Right lung (tissue), 5 donors: ENCODE results near the gene AKAP9. TPM values are rescaled to one million over a fixed set of nuclear protein-coding genes. Genes with fewer than 3 reads are reported as not detected.
"Not testable (repeated sequence)": the region's sequence is repeated elsewhere in the genome, so short reads cannot be mapped to it uniquely, and the experiment has no call there.

Source experiments
- DNase-seq, 2 donors: peaks; one replicate each; pipeline ENCODE4 v3.0.0-alpha.2; 2013
- polyA plus RNA-seq, 5 donors: library from polyadenylated mRNA; unstranded; fragments of 120-200 nt; gene quantifications; one replicate each; pipeline versions ENCODE4 v1.2.1 to v1.2.3, GENCODE V29; 2013; ENCODE audit warnings: inconsistent platforms in 1 of 5, low replicate concordance in 1 of 5; ENCODE audit not compliant: insufficient read length in 5 of 5, insufficient read depth in 1 of 5

The AKAP9 gene
- polyA plus RNA-seq, 5 donors = 66.0 to 104 (median 88.3) TPM

- DNase-seq = no peak
Measured at GRCh38 chr7:92133133-92133736, 192.6 kb downstream of the AKAP9 start.

GRCh38 chr7:92133737-92134270 lies 193.1 kb downstream of the AKAP9 start:
- peak; percentile 75 to 77 for DNase-seq

- DNase-seq = peak; percentile 97 to 98
Measured at GRCh38 chr7:92134271-92135051, 193.8 kb downstream of the AKAP9 start, which contains the start of gene CYP51A1. CYP51A1 (minus strand) TSS chr7:92134477; CDS start chr7:92134364, 113 bp downstream.

GRCh38 chr7:92135052-92135889 lies 194.6 kb downstream of the AKAP9 start:
- peak; percentile 6 to 27 for DNase-seq

- no peak for DNase-seq
Measured at GRCh38 chr7:92137557-92137956, 196.9 kb downstream of the AKAP9 start.

GRCh38 chr7:92141161-92141560 lies 200.5 kb downstream of the AKAP9 start:
- no peak for DNase-seq

- not testable (repeated sequence) for DNase-seq
Measured at GRCh38 chr7:92142791-92143190, 202.1 kb downstream of the AKAP9 start.

GRCh38 chr7:92143192-92143880 lies 202.7 kb downstream of the AKAP9 start:
- DNase-seq = not testable (repeated sequence)

- no peak for DNase-seq
Measured at GRCh38 chr7:92149736-92150239, 209.1 kb downstream of the AKAP9 start.

GRCh38 chr7:92150450-92151017 lies 209.9 kb downstream of the AKAP9 start:
- DNase-seq = no peak

GRCh38 chr7:92155108-92155739 lies 214.6 kb downstream of the AKAP9 start:
- no peak for DNase-seq

GRCh38 chr7:92156990-92157389 lies 216.3 kb downstream of the AKAP9 start:
- DNase-seq = no peak

- DNase-seq = no peak
Measured at GRCh38 chr7:92158660-92159575, 218.3 kb downstream of the AKAP9 start.

Other genes starting within 250 kb of the AKAP9 start
- gene MTERF1, start 60.2 kb upstream of the AKAP9 start, polyA plus RNA-seq = 10 to 100 TPM; 14.6 to 24.7 (median 21.6) TPM
- gene CYP51A1, start 193.6 kb downstream of the AKAP9 start, polyA plus RNA-seq = 10 to 100 TPM; 30.7 to 46.5 (median 39.0) TPM
- under 1 TPM; 0.39 to 0.91 (median 0.55) TPM for gene LRRD1, start 238.3 kb downstream of the AKAP9 start, polyA plus RNA-seq